Measurements from ENCODE around the gene NFKBIA.
"Not testable (repeated sequence)": the region's sequence is repeated elsewhere in the genome, so short reads cannot be mapped to it uniquely, and the experiment has no call there.

Gene NFKBIA

GRCh38 chr14:35390577-35391387 is 13.8 kb downstream of the NFKBIA start:
- DNase-seq (ENCODE audit: low read depth), result no peak

GRCh38 chr14:35389315-35389667 is 15.3 kb downstream of the NFKBIA start:
- DNase-seq (ENCODE audit: low read depth), result no peak

- no peak for DNase-seq (ENCODE audit: low read depth)
These were observed 15.8 kb downstream of the NFKBIA start for GRCh38 chr14:35388656-35389314.

GRCh38 chr14:35387713-35388579 is 16.6 kb downstream of the NFKBIA start:
- DNase-seq (ENCODE audit: low read depth), result no peak

- DNase-seq (ENCODE audit: low read depth), result no peak
These were observed 17.3 kb downstream of the NFKBIA start for GRCh38 chr14:35387219-35387618.

GRCh38 chr14:35386673-35387125 is 17.9 kb downstream of the NFKBIA start:
- DNase-seq (ENCODE audit: low read depth), result no peak

GRCh38 chr14:35385042-35385839 is 19.3 kb downstream of the NFKBIA start:
- no peak for DNase-seq (ENCODE audit: low read depth)

- DNase-seq (ENCODE audit: low read depth), result no peak
These were observed 20.0 kb downstream of the NFKBIA start for GRCh38 chr14:35384455-35385041.

- DNase-seq (ENCODE audit: low read depth), result no peak
These were observed 20.7 kb downstream of the NFKBIA start for GRCh38 chr14:35383569-35384454.

- no peak for DNase-seq (ENCODE audit: low read depth)
These were observed 23.8 kb downstream of the NFKBIA start for GRCh38 chr14:35380794-35381193.

GRCh38 chr14:35379234-35379933 is 25.2 kb downstream of the NFKBIA start:
- not testable (repeated sequence) for DNase-seq (ENCODE audit: low read depth)

- DNase-seq (ENCODE audit: low read depth), result no peak
These were observed 25.9 kb downstream of the NFKBIA start for GRCh38 chr14:35378425-35379233.

GRCh38 chr14:35375558-35376025 is 29.0 kb downstream of the NFKBIA start:
- DNase-seq (ENCODE audit: low read depth), result no peak

GRCh38 chr14:35374263-35374712 is 30.3 kb downstream of the NFKBIA start:
- DNase-seq (ENCODE audit: low read depth), result no peak

- not testable (repeated sequence) for DNase-seq (ENCODE audit: low read depth)
These were observed 31.3 kb downstream of the NFKBIA start for GRCh38 chr14:35373208-35373607.

- DNase-seq (ENCODE audit: low read depth), result no peak
These were observed 33.6 kb downstream of the NFKBIA start for GRCh38 chr14:35370969-35371368.

GRCh38 chr14:35369701-35370191 is 34.8 kb downstream of the NFKBIA start:
- no peak for DNase-seq (ENCODE audit: low read depth)
